GM19238 (cell line): ENCODE data around the gene GPR137B.
"Not testable (repeated sequence)": the region's sequence is repeated elsewhere in the genome, so short reads cannot be mapped to it uniquely, and the experiment has no call there.

Experiments
- DNase-seq: peaks from one replicate; pipeline ENCODE4 v3.0.0; 2011; ENCODE audit warnings: low spot score; ENCODE audit not compliant: insufficient read length

The GPR137B gene

GRCh38 chr1:236160540-236161127 is 18.3 kb downstream of the GPR137B start:
- DNase-seq, result peak; percentile 39

GRCh38 chr1:236161230-236161629 is 18.9 kb downstream of the GPR137B start:
- no peak for DNase-seq

DNA sequence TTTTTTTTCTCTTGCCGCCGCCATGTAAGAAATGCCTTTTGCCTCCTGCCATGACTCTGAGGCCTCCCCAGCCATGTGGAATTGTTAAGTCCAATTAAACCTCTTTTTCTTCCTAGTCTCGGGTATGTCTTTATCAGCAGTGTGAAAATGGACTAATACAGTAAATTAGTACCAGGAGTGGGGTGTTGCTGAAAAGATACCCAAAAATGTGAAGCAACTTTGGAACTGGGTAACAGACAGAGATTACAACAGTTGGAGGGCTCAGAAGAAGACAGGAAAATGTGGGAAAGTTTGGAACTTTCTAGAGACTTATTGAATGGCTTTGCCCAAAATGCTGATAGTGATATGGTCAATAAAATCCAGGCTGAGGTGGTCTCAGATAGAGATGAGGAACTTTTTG is 19.4 kb downstream of the GPR137B start:
- DNase-seq, result not testable (repeated sequence)

DNA sequence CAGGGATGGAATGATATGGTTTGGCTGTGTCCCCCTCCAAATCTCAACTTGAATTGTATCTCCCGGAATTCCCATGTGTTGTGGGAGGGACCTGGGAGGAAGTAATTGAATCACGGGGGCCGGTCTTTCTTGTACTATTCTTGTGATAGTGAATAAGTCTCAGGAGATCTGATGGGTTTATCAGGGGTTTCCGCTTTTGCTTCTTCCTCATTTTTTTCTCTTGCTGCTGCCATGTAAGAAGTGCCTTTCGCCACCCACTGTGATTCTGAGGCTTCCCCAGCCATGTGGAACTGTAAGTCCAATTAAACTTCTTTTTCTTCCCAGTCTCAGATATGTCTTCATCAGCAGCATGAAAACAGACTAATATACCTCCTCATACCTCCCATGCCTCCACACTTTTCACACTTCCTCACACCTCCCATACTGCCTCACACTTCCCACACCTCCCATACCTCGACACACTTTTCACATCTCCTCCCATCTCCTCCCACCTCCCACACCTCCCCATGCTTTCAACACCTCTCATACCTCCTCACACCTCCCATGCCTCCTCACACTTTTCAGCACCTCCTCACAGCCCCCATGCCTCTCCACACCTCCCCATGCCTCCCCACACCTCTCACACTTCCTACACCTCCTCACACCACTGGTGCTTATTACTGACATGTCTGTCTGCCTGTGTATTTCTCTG is 21.3 kb downstream of the GPR137B start:
- DNase-seq, result no peak

DNA sequence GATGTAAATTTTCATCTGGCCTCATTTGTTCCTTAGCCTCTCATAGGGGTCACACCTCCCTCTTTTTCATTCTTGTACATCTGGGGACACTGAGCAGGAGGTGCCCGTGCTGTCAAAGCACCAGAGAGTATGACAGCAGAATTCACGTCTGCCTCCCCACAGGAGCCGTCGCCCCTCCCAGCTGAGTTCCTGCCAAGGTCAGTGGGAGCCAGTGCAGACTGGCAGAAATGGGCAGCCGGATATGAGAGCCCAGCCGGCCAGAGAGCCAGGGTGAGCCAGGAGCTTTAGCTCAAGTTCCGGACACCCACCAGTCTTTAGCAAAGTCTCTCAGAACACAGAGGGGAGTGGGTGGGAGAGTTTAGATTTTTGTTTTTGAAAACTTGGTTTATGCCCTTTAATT is 21.9 kb downstream of the GPR137B start:
- DNase-seq, result no peak

- no peak for DNase-seq
These were observed 23.1 kb downstream of the GPR137B start for GRCh38 chr1:236165238-236165981.

- DNase-seq, result no peak
These were observed 23.7 kb downstream of the GPR137B start for GRCh38 chr1:236166041-236166440.

- DNase-seq, result no peak
These were observed 24.8 kb downstream of the GPR137B start for GRCh38 chr1:236167154-236167553.

- no peak for DNase-seq
These were observed 25.2 kb downstream of the GPR137B start for GRCh38 chr1:236167578-236167977.

DNA sequence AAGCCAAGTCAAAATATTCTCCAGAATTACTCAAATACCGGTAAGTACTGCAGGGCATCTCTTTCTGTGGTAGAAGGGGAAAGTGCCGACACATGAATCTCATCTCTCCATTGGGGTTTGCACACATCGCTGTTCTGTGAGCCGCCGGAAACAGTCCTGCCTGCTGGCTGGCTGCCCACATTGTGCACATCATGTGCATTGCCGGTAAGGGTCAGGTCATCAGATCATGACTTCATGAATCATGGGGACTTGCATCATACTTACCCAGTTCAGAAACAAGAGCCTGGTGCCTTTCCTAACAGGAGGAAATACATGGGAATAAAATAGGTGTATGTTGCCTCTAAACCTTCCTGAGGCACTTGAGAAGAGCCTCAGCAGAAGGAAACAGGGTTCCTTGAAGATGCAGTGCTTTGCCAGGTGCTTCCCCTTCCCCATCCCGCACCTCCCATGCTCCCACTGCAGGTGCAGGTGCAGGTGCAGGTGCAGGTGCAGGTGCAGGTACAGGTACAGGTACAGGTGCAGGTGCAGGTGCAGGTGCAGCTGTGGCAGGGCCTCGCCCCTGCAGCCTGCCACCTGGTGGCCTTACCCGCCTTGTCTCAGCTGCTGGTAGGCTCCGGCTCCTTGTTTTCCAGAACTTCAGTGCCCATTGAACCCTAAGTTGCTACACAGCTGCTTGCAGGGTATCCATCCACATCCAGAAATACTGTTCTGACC is 26.5 kb downstream of the GPR137B start:
- no peak for DNase-seq

- DNase-seq, result no peak
These were observed 29.8 kb downstream of the GPR137B start for GRCh38 chr1:236172041-236172579.

DNA sequence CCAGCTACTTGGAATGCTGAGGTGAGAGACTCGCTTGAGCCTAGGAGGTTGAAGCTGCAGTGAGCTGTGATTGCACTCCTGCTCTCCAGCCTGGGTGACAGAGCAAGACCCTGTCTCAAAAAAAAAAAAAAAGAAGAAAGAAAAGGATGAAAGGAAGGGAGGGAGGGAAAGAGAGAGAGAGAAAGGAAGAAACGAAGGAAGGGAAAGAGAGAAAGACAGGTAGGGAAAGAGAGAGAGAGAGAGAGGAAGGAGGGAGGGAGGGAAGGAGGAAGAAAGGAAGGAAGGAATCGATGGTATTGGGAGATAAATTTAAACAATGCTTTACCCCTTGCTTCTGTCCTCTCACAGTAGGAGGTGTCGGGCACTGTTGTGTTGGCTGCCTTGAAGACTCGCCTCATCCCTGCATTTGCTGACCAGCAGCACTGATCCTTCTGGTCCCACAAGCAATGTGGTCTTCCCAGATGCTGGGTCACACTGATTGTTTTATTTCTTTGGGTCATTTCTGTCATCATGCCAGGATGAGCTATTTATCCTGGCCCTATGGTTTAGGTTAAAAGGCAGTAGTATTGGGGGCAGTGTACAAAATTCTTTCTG is 30.9 kb downstream of the GPR137B start:
- DNase-seq, result no peak

DNA sequence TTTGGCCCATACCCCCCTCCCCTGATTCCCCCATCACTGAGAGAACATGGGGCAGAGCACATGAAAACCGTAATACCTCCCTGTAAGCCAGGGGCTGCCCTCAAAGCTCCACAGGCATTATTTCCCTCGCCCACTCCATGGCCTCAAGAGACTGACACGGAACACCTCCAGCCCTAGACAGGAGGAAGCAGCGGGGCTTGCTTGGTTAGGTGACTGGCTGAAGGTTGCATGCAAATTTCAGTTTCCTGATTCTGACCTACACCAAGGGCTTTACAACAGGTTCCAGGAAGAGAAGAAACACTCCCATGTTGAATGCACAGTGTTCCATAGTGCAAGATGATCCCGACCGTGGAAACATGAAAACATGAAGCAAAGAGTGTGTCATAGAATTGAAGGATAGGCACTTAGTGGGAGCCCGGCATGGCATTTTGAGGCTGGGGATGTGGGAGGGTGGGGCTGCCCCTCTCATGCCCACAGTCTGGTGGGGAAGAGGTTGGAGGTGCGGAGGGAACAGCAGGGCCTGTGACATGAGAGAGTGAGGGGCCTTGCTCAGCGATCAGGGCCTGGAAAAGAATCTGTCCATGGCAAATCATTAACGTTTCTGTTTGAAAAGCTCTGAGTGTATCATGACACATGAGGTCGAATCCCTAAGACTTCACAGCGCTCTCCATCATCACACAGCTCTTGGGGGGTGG is 33.5 kb downstream of the GPR137B start:
- no peak for DNase-seq

GRCh38 chr1:236176337-236177336 is 34.3 kb downstream of the GPR137B start:
- DNase-seq, result no peak

DNA sequence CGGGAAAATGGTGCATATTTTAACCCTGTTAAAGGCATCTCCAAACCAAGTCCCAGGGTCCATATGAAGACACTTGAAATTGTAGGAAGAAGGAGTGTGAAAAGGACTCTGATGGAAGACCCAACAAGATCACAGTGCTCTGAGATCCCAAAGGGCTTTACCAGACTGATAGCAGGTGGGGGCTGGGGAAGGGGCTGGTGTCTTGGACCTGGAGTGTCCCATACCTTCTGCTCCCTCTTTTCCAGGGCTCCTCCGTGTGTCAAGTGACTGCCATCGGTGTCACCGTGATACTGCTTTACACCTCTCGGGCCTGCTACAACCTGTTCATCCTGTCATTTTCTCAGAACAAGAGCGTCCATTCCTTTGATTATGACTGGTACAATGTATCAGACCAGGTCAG is 37.3 kb downstream of the GPR137B start:
- DNase-seq, result no peak

- DNase-seq, result no peak
These were observed 38.7 kb downstream of the GPR137B start for GRCh38 chr1:236181059-236181458.

- DNase-seq, result no peak
These were observed 43.3 kb downstream of the GPR137B start for GRCh38 chr1:236185687-236186086.

GRCh38 chr1:236186471-236186870 is 44.1 kb downstream of the GPR137B start:
- not testable (repeated sequence) for DNase-seq

- DNase-seq, result not testable (repeated sequence)
These were observed 45.7 kb downstream of the GPR137B start for GRCh38 chr1:236188084-236188483.
